ENCODE results near the gene CHD3. TPM values are rescaled to one million over a fixed set of nuclear protein-coding genes. Genes with fewer than 3 reads are reported as not detected.

CHD3 gene
- total RNA-seq, 6 donors from 2014 or later: 68.1 to 183 (median 91.3) TPM

GRCh38 chr17:7909089-7909488 lies 20.5 kb downstream of the CHD3 start:
- 81 to 95% methylated on average over 11 to 29 of the region's 29 CpGs for WGBS, 2 donors
- DNase-seq (peak in 1 of 2 donors; percentile 83), ATAC-seq (ENCODE audit: low FRiP score in 2 of 2) (no peak)
- Histone ChIP-seq H3K27ac (no peak overlapping the region), H3K4me1 (peaks cover 0 to under 1% (median under 1%) of the 10 kb centered on the region in 4 donors), H3K27me3 (no peaks in the 10 kb centered on the region), H3K4me3 (no peak overlapping the region), H3K36me3 (peaks cover 36 to 76% (median 71%) of the 10 kb centered on the region in 4 donors), H3K9me3 (no peaks in the 10 kb centered on the region)
- TF ChIP-seq POLR2AphosphoS5 (IDR thresholded peaks at IDR 0.05): no peak
- no peak for TF ChIP-seq POLR2A (IDR thresholded peaks at IDR 0.05)
- no peak for TF ChIP-seq EP300 (IDR thresholded peaks at IDR 0.05)
- no peak for TF ChIP-seq CTCF (IDR thresholded peaks at IDR 0.05)

GRCh38 chr17:7910281-7910680 lies 21.7 kb downstream of the CHD3 start:
- no peak for ATAC-seq (ENCODE audit: low FRiP score in 2 of 2)
- H3K9me3 ChIP-seq: no peaks in the 10 kb centered on the region
- WGBS, 2 donors: 96 to 97% methylated on average over 15 of the region's 15 CpGs
- H3K36me3 ChIP-seq: peaks cover 28 to 64% (median 60%) of the 10 kb centered on the region in 4 donors
- TF ChIP-seq CTCF (IDR thresholded peaks at IDR 0.05): no peak
- no peak for TF ChIP-seq POLR2AphosphoS5 (IDR thresholded peaks at IDR 0.05)
- no peak for TF ChIP-seq EP300 (IDR thresholded peaks at IDR 0.05)
- TF ChIP-seq POLR2A (IDR thresholded peaks at IDR 0.05): no peak
- DNase-seq: no peak
- H3K4me3 ChIP-seq: no peak overlapping the region
- peaks cover 9 to 13% (median 12%) of the 10 kb centered on the region in 4 donors for H3K4me1 ChIP-seq
- no peaks in the 10 kb centered on the region for H3K27me3 ChIP-seq
- no peak overlapping the region for H3K27ac ChIP-seq

- H3K9me3 ChIP-seq: no peaks in the 10 kb centered on the region
- no peak for DNase-seq
- no peak overlapping the region for H3K4me3 ChIP-seq
- WGBS, 2 donors: 88 to 90% methylated on average over 13 of the region's 13 CpGs
- no peak for ATAC-seq (ENCODE audit: low FRiP score in 2 of 2)
- peaks cover 10 to 15% (median 15%) of the 10 kb centered on the region in 4 donors for H3K4me1 ChIP-seq
- H3K27ac ChIP-seq: no peak overlapping the region
- no peak for TF ChIP-seq POLR2A (IDR thresholded peaks at IDR 0.05)
- TF ChIP-seq POLR2AphosphoS5 (IDR thresholded peaks at IDR 0.05): no peak
- TF ChIP-seq CTCF (IDR thresholded peaks at IDR 0.05): no peak
- TF ChIP-seq EP300 (IDR thresholded peaks at IDR 0.05): no peak
- H3K36me3 ChIP-seq: peaks cover 26 to 60% (median 55%) of the 10 kb centered on the region in 4 donors
- no peaks in the 10 kb centered on the region for H3K27me3 ChIP-seq
These were observed 22.1 kb downstream of the CHD3 start for GRCh38 chr17:7910711-7911110.

GRCh38 chr17:7911116-7911515 lies 22.5 kb downstream of the CHD3 start:
- DNase-seq (no peak), ATAC-seq (ENCODE audit: low FRiP score in 2 of 2) (no peak)
- TF ChIP-seq POLR2AphosphoS5 (IDR thresholded peaks at IDR 0.05): no peak
- no peak for TF ChIP-seq CTCF (IDR thresholded peaks at IDR 0.05)
- TF ChIP-seq EP300 (IDR thresholded peaks at IDR 0.05): no peak
- Histone ChIP-seq H3K36me3 (peaks cover 25 to 56% (median 51%) of the 10 kb centered on the region in 4 donors), H3K27me3 (no peaks in the 10 kb centered on the region), H3K27ac (no peak overlapping the region), H3K4me1 (peaks cover 11 to 17% (median 16%) of the 10 kb centered on the region in 4 donors), H3K4me3 (no peak overlapping the region), H3K9me3 (no peaks in the 10 kb centered on the region)
- 65 to 72% methylated on average over 9 of the region's 9 CpGs for WGBS, 2 donors

- Histone ChIP-seq H3K4me1 (peaks cover 20 to 26% (median 25%) of the 10 kb centered on the region in 4 donors), H3K27ac (peak overlapping the region in 1 of 4 donors; percentile 54), H3K4me3 (no peak overlapping the region), H3K9me3 (no peaks in the 10 kb centered on the region), H3K36me3 (peaks cover 16 to 37% (median 32%) of the 10 kb centered on the region in 4 donors), H3K27me3 (no peaks in the 10 kb centered on the region)
- DNase-seq (no peak), ATAC-seq (ENCODE audit: low FRiP score in 2 of 2) (peak in 1 of 2 donors; percentile 25)
- TF ChIP-seq EP300 (IDR thresholded peaks at IDR 0.05): no peak
- peak; percentile 46 to 80 (median 64) for TF ChIP-seq CTCF (IDR thresholded peaks at IDR 0.05)
- no peak for TF ChIP-seq POLR2A (IDR thresholded peaks at IDR 0.05)
- no peak for TF ChIP-seq POLR2AphosphoS5 (IDR thresholded peaks at IDR 0.05)
- 42 to 52% methylated on average over 3 of the region's 3 CpGs for WGBS, 2 donors
These were observed 24.4 kb downstream of the CHD3 start for GRCh38 chr17:7912927-7913524.
